ENCODE data around the gene PDIA5.
"Not testable (repeated sequence)": the region's sequence is repeated elsewhere in the genome, so short reads cannot be mapped to it uniquely, and the experiment has no call there.

PDIA5 gene

GRCh38 chr3:123096126-123096525 is 29.3 kb downstream of the PDIA5 start:
- no peak for DNase-seq

- peak; percentile 40 for DNase-seq
These were observed 29.9 kb downstream of the PDIA5 start for GRCh38 chr3:123096731-123097130.

GRCh38 chr3:123098426-123099330 is 31.9 kb downstream of the PDIA5 start:
- no peak for DNase-seq

- DNase-seq, result no peak
These were observed 32.7 kb downstream of the PDIA5 start for GRCh38 chr3:123099331-123100192.

GRCh38 chr3:123100193-123100776 is 33.5 kb downstream of the PDIA5 start:
- no peak for DNase-seq

- no peak for DNase-seq
These were observed 35.4 kb downstream of the PDIA5 start for GRCh38 chr3:123102249-123102648.

- DNase-seq, result no peak
These were observed 36.0 kb downstream of the PDIA5 start for GRCh38 chr3:123102826-123103225.

- DNase-seq, result no peak
These were observed 37.7 kb downstream of the PDIA5 start for GRCh38 chr3:123104550-123104949.

GRCh38 chr3:123105201-123106189 is 38.7 kb downstream of the PDIA5 start:
- DNase-seq, result no peak

GRCh38 chr3:123110282-123110975 is 43.6 kb downstream of the PDIA5 start:
- DNase-seq, result peak; percentile 74

GRCh38 chr3:123110976-123111615 is 44.3 kb downstream of the PDIA5 start:
- DNase-seq, result peak; percentile 93

- DNase-seq, result no peak
These were observed 44.8 kb downstream of the PDIA5 start for GRCh38 chr3:123111640-123112039.

GRCh38 chr3:123112232-123112631 is 45.4 kb downstream of the PDIA5 start:
- no peak for DNase-seq

GRCh38 chr3:123112656-123113055 is 45.8 kb downstream of the PDIA5 start:
- DNase-seq, result not testable (repeated sequence)

- DNase-seq, result no peak
These were observed 47.1 kb downstream of the PDIA5 start for GRCh38 chr3:123113889-123114450.

- no peak for DNase-seq
These were observed 49.3 kb downstream of the PDIA5 start for GRCh38 chr3:123116116-123116515.

- no peak for DNase-seq
These were observed 52.6 kb downstream of the PDIA5 start for GRCh38 chr3:123119388-123119787.

GRCh38 chr3:123119802-123120201 is 53.0 kb downstream of the PDIA5 start:
- DNase-seq, result peak; percentile 98

GRCh38 chr3:123120573-123120972 is 53.7 kb downstream of the PDIA5 start:
- DNase-seq, result peak; percentile 41

- no peak for DNase-seq
These were observed 55.2 kb downstream of the PDIA5 start for GRCh38 chr3:123122057-123122456.
